ENCODE results near the gene LAMB3. TPM values are rescaled to one million over a fixed set of nuclear protein-coding genes. Genes with fewer than 3 reads are reported as not detected.

LAMB3 gene
- total and polyA plus RNA-seq, 12 donors = 1.6 to 6.0 (median 3.7) TPM

- no peak for TF ChIP-seq CTCF (IDR thresholded peaks at IDR 0.05)
- intact Hi-C loops (cut with DNase I) = loop anchor here in 1 of 10 donors (10.0 kb wide), 1 partner anchor 61 kb away; no protein-coding TSS in a partner anchor
- H3K9me3 ChIP-seq = no peaks in the 10 kb centered on the region
- no peak overlapping the region for H3K4me3 ChIP-seq
- 90 to 94% methylated on average over 6 of the region's 6 CpGs for WGBS, 2 donors
- H3K27me3 ChIP-seq = no peaks in the 10 kb centered on the region
- no peak overlapping the region for H3K27ac ChIP-seq
- DNase-seq = no peak
- H3K4me1 ChIP-seq = peaks cover 0 to 36% (median 19%) of the 10 kb centered on the region in 9 donors
- ATAC-seq = no peak
- H3K36me3 ChIP-seq = no peaks in the 10 kb centered on the region
Measured at GRCh38 chr1:209633335-209633997, 18.8 kb downstream of the LAMB3 start.

GRCh38 chr1:209630383-209631225 is 21.6 kb downstream of the LAMB3 start:
- DNase-seq (peak in 1 of 2 donors; percentile 29), ATAC-seq (peak in 4 of 8 donors; percentile 1 to 43 (median 14))
- Histone ChIP-seq H3K9me3 (no peaks in the 10 kb centered on the region), H3K27ac (peak overlapping the region in 6 of 10 donors; percentile 12 to 60 (median 38)), H3K4me3 (no peak overlapping the region), H3K4me1 (peaks cover 17 to 50% (median 41%) of the 10 kb centered on the region in 9 donors), H3K36me3 (no peaks in the 10 kb centered on the region), H3K27me3 (no peaks in the 10 kb centered on the region)
- WGBS, 2 donors = 55 to 59% methylated on average over 17 of the region's 17 CpGs
- intact Hi-C loops (cut with DNase I) = loop anchor here in 1 of 10 donors (10.0 kb wide), 1 partner anchor 64 kb away; no protein-coding TSS in a partner anchor
- no peak for TF ChIP-seq CTCF (IDR thresholded peaks at IDR 0.05)

GRCh38 chr1:209629621-209630382 is 22.4 kb downstream of the LAMB3 start:
- intact Hi-C loops (cut with DNase I) = loop anchor here in 9 of 10 donors (2.0 to 10.0 kb wide), 11 partner anchors 27 to 117 kb away; no protein-coding TSS in a partner anchor
- WGBS, 2 donors = 89 to 94% methylated on average over 11 of the region's 11 CpGs
- no peaks in the 10 kb centered on the region for H3K36me3 ChIP-seq
- TF ChIP-seq CTCF (IDR thresholded peaks at IDR 0.05) = no peak
- H3K4me1 ChIP-seq = peaks cover 20 to 58% (median 46%) of the 10 kb centered on the region in 9 donors
- DNase-seq (no peak), ATAC-seq (no peak)
- peak overlapping the region in 3 of 10 donors; percentile 12 to 45 (median 36) for H3K27ac ChIP-seq
- no peaks in the 10 kb centered on the region for H3K9me3 ChIP-seq
- H3K27me3 ChIP-seq = no peaks in the 10 kb centered on the region
- H3K4me3 ChIP-seq = no peak overlapping the region

Data from heart right ventricle (tissue), 16 donors.